Mesenchymal stem cell (in vitro differentiated cells and primary cell): ENCODE results near the gene CYP26A1.

Experiments used
- DNase-seq: peaks from one replicate; pipeline ENCODE4 v3.0.0-alpha.2; 2013
- H2AFZ ChIP-seq: one replicate; pipeline ENCODE4 v1.6.1; 2013; ENCODE audit warnings: low read depth, mild to moderate bottlenecking, control low read depth, inconsistent platforms, low read length, moderate library complexity
- H2AK5ac ChIP-seq: 2 replicates; pipeline ENCODE4 v1.6.1; 2013; ENCODE audit warnings: low read length, moderate library complexity, mild to moderate bottlenecking, inconsistent platforms; ENCODE audit not compliant: severe bottlenecking
- H2BK120ac ChIP-seq: one replicate; pipeline ENCODE4 v1.6.1; 2013; ENCODE audit warnings: low read depth, mild to moderate bottlenecking, inconsistent platforms, low read length, moderate library complexity
- H2BK12ac ChIP-seq, 2 experiments: one replicate each; pipeline ENCODE4 v1.6.1; 2013; ENCODE audit warnings: inconsistent platforms in 2 of 2, low read length in 2 of 2, mild to moderate bottlenecking in 2 of 2, moderate library complexity in 2 of 2, control low read depth in 1 of 2
- H2BK15ac ChIP-seq: one replicate; pipeline ENCODE4 v1.6.1; 2013; ENCODE audit warnings: mild to moderate bottlenecking, low read depth, inconsistent platforms; ENCODE audit not compliant: poor library complexity, severe bottlenecking
- H2BK5ac ChIP-seq: 2 replicates; pipeline ENCODE4 v1.6.1; 2013; ENCODE audit warnings: low read depth, mild to moderate bottlenecking, low read length, control low read depth, inconsistent platforms; ENCODE audit not compliant: poor library complexity, severe bottlenecking
- H3K14ac ChIP-seq, 2 experiments: one replicate each; pipeline ENCODE4 v1.6.1; 2013; ENCODE audit warnings: inconsistent platforms in 2 of 2, low read length in 2 of 2, control low read depth in 1 of 2, mild to moderate bottlenecking in 1 of 2, moderate library complexity in 1 of 2
- H3K18ac ChIP-seq, 2 experiments: one replicate each; pipeline ENCODE4 v1.6.1; 2013; ENCODE audit warnings: inconsistent platforms in 2 of 2, low read length in 2 of 2, control low read depth in 1 of 2, low read depth in 1 of 2, mild to moderate bottlenecking in 1 of 2
- H3K23ac ChIP-seq, 2 experiments: one replicate each; pipeline ENCODE4 v1.6.1; 2013; ENCODE audit warnings: inconsistent platforms in 2 of 2, low read length in 2 of 2, mild to moderate bottlenecking in 2 of 2, moderate library complexity in 2 of 2, control low read depth in 1 of 2
- H3K27ac ChIP-seq: 2 replicates; pipeline ENCODE4 v1.5.1; 2013; ENCODE audit warnings: mild to moderate bottlenecking, moderate library complexity, low read length, control low read depth, inconsistent platforms; ENCODE audit not compliant: poor library complexity, severe bottlenecking
- H3K27me3 ChIP-seq, 2 experiments: 2 replicates each; pipeline versions ENCODE4 v1.6.1 to v1.7.0; 2013; ENCODE audit warnings: low read length in 2 of 2, mild to moderate bottlenecking in 2 of 2, moderate library complexity in 2 of 2, control low read depth in 1 of 2, inconsistent platforms in 1 of 2; ENCODE audit not compliant: control insufficient read depth in 1 of 2, insufficient read depth in 1 of 2
- H3K36me3 ChIP-seq, 2 experiments: 2 replicates each; pipeline versions ENCODE4 v1.6.1 to v1.7.0; 2013; ENCODE audit warnings: low read length in 2 of 2, control low read depth in 1 of 2, inconsistent platforms in 1 of 2, low read depth in 1 of 2, mild to moderate bottlenecking in 1 of 2; ENCODE audit not compliant: insufficient read depth in 2 of 2, control insufficient read depth in 1 of 2
- H3K4ac ChIP-seq, 2 experiments: one replicate each; pipeline ENCODE4 v1.6.1; 2013; ENCODE audit warnings: inconsistent platforms in 2 of 2, low read length in 2 of 2, mild to moderate bottlenecking in 2 of 2, moderate library complexity in 2 of 2, control low read depth in 1 of 2, low read depth in 1 of 2
- H3K4me1 ChIP-seq: 2 replicates; pipeline ENCODE4 v1.6.1; 2013; ENCODE audit warnings: low read depth, low read length, control low read depth; ENCODE audit not compliant: control insufficient read depth, insufficient read depth
- H3K4me2 ChIP-seq: 2 replicates; pipeline ENCODE4 v1.6.1; 2013; ENCODE audit warnings: low read length, mild to moderate bottlenecking, inconsistent platforms; ENCODE audit not compliant: poor library complexity, severe bottlenecking
- H3K4me3 ChIP-seq, 2 experiments: 2 replicates each; pipeline versions ENCODE4 v1.5.1 to v1.7.0; 2013; ENCODE audit warnings: low read length in 2 of 2, mild to moderate bottlenecking in 2 of 2, control low read depth in 1 of 2, low read depth in 1 of 2; ENCODE audit not compliant: insufficient read depth in 1 of 2
- H3K79me1 ChIP-seq: replicated peaks from 2 replicates; pipeline ENCODE4 v1.6.1; 2013; ENCODE audit warnings: mild to moderate bottlenecking, control low read depth, low read length, inconsistent platforms; ENCODE audit not compliant: poor library complexity, severe bottlenecking
- H3K9ac ChIP-seq: 2 replicates; pipeline ENCODE4 v1.7.0; 2013; ENCODE audit warnings: mild to moderate bottlenecking, low read length, moderate library complexity
- H3K9me3 ChIP-seq: 2 replicates; pipeline ENCODE4 v1.7.0; 2013; ENCODE audit warnings: mild to moderate bottlenecking, low read length; ENCODE audit not compliant: control insufficient read depth
- H4K8ac ChIP-seq: one replicate; pipeline ENCODE4 v1.6.1; 2013; ENCODE audit warnings: inconsistent platforms, mild to moderate bottlenecking, low read length, moderate library complexity
- H4K91ac ChIP-seq: one replicate; pipeline ENCODE4 v1.6.1; 2013; ENCODE audit warnings: mild to moderate bottlenecking, low read length, inconsistent platforms
- WGBS: methylation state at CpG from one replicate; pipeline ENCODE4 v1.1.7; 2013; ENCODE audit warnings: mixed read lengths; 5-methylcytosine and 5-hydroxymethylcytosine counted together

CYP26A1 gene

GRCh38 chr10:93062514-93063143 lies 11.1 kb upstream of the CYP26A1 start:
- H3K9ac ChIP-seq = no peak overlapping the region
- peak overlapping the region; percentile 38 to 63 for H3K4me3 ChIP-seq
- no peak overlapping the region for H4K91ac ChIP-seq
- H3K4me2 ChIP-seq = peak overlapping the region; percentile 67
- no peak overlapping the region for H2BK12ac ChIP-seq
- DNase-seq = no peak
- no peak overlapping the region for H2AK5ac ChIP-seq
- H3K27me3 ChIP-seq = peaks cover 78 to 90% of the 10 kb centered on the region in 2 experiments
- H3K79me1 ChIP-seq = no peaks in the 10 kb centered on the region
- no peak overlapping the region for H3K18ac ChIP-seq
- no peak overlapping the region for H2AFZ ChIP-seq
- H2BK120ac ChIP-seq = no peak overlapping the region
- WGBS = 4% methylated on average over 60 of the region's 68 CpGs
- H3K4me1 ChIP-seq = peaks cover 32% of the 10 kb centered on the region
- H3K23ac ChIP-seq = peak overlapping the region in 1 of 2 experiments; percentile 65
- peak overlapping the region in 1 of 2 experiments; percentile 36 for H3K14ac ChIP-seq
- H3K4ac ChIP-seq = no peak overlapping the region
- no peak overlapping the region for H3K27ac ChIP-seq
- H4K8ac ChIP-seq = no peak overlapping the region
- no peak overlapping the region for H2BK15ac ChIP-seq
- H3K9me3 ChIP-seq = no peaks in the 10 kb centered on the region
- peaks cover 0 to 3% of the 10 kb centered on the region in 2 experiments for H3K36me3 ChIP-seq
- no peak overlapping the region for H2BK5ac ChIP-seq

GRCh38 chr10:93063144-93063976 lies 10.3 kb upstream of the CYP26A1 start:
- H3K79me1 ChIP-seq = no peaks in the 10 kb centered on the region
- H3K4ac ChIP-seq = no peak overlapping the region
- WGBS = 17% methylated on average over 42 of the region's 43 CpGs
- no peak overlapping the region for H2BK12ac ChIP-seq
- H3K18ac ChIP-seq = no peak overlapping the region
- no peak overlapping the region for H2BK120ac ChIP-seq
- H3K9ac ChIP-seq = no peak overlapping the region
- peak overlapping the region in 1 of 2 experiments; percentile 65 for H3K23ac ChIP-seq
- peaks cover 0 to 3% of the 10 kb centered on the region in 2 experiments for H3K36me3 ChIP-seq
- DNase-seq = no peak
- no peak overlapping the region for H2BK15ac ChIP-seq
- H3K4me1 ChIP-seq = peaks cover 36% of the 10 kb centered on the region
- H3K27me3 ChIP-seq = peaks cover 86 to 98% of the 10 kb centered on the region in 2 experiments
- H2AK5ac ChIP-seq = no peak overlapping the region
- no peak overlapping the region for H3K4me2 ChIP-seq
- no peak overlapping the region for H2AFZ ChIP-seq
- H4K91ac ChIP-seq = no peak overlapping the region
- no peaks in the 10 kb centered on the region for H3K9me3 ChIP-seq
- peak overlapping the region in 1 of 2 experiments; percentile 36 for H3K14ac ChIP-seq
- H2BK5ac ChIP-seq = no peak overlapping the region
- H3K4me3 ChIP-seq = peak overlapping the region in 1 of 2 experiments; percentile 38
- no peak overlapping the region for H3K27ac ChIP-seq
- no peak overlapping the region for H4K8ac ChIP-seq

- no peak overlapping the region for H2BK120ac ChIP-seq
- H4K91ac ChIP-seq = no peak overlapping the region
- no peaks in the 10 kb centered on the region for H3K9me3 ChIP-seq
- peaks cover 43% of the 10 kb centered on the region for H3K4me1 ChIP-seq
- no peak overlapping the region for H2AK5ac ChIP-seq
- no peak overlapping the region for H2BK12ac ChIP-seq
- no peak overlapping the region for H2BK5ac ChIP-seq
- WGBS = 65% methylated on average over 9 of the region's 9 CpGs
- H3K79me1 ChIP-seq = no peaks in the 10 kb centered on the region
- no peak overlapping the region for H3K23ac ChIP-seq
- peaks cover 93 to 100% of the 10 kb centered on the region in 2 experiments for H3K27me3 ChIP-seq
- H2AFZ ChIP-seq = no peak overlapping the region
- no peak overlapping the region for H3K27ac ChIP-seq
- H3K36me3 ChIP-seq = peaks cover 0 to 3% of the 10 kb centered on the region in 2 experiments
- H3K14ac ChIP-seq = no peak overlapping the region
- no peak overlapping the region for H2BK15ac ChIP-seq
- no peak for DNase-seq
- H3K4me3 ChIP-seq = no peak overlapping the region
- no peak overlapping the region for H4K8ac ChIP-seq
- H3K18ac ChIP-seq = no peak overlapping the region
- H3K4ac ChIP-seq = no peak overlapping the region
- H3K9ac ChIP-seq = no peak overlapping the region
- no peak overlapping the region for H3K4me2 ChIP-seq
Measured at GRCh38 chr10:93063977-93064660, 9.6 kb upstream of the CYP26A1 start.
